ENCODE measurements around the gene FBXW5. TPM values are rescaled to one million over a fixed set of nuclear protein-coding genes. Genes with fewer than 3 reads are reported as not detected.

Gene FBXW5
- 100 to 1,000 TPM in 1 of 2 donors, 10 to 100 TPM in 1; 56.6 to 118 TPM for total RNA-seq
- polyA plus RNA-seq = 100 to 1,000 TPM in 1 of 2 donors, 10 to 100 TPM in 1; 89.1 to 109 TPM
- long read RNA-seq, donor 1, transcript FBXW5-201 (9 exons, 2,274 nt) = major isoform, 6 of 35 reads
- long read RNA-seq, donor 1, partial matches to known transcripts = 29 of 35 reads
- long read RNA-seq, donor 1, other reads (novel, unspliced or antisense) = 0 of 35 reads
- long read RNA-seq, donor 2, partial matches to known transcripts = 0 of 2 reads
- long read RNA-seq, donor 2, other reads (novel, unspliced or antisense) = 0 of 2 reads
- long read RNA-seq, donor 3, partial matches to known transcripts = 0 of 5 reads
- long read RNA-seq, donor 3, other reads (novel, unspliced or antisense) = 0 of 5 reads
- long read RNA-seq, donor 4, partial matches to known transcripts = 0 of 4 reads
- long read RNA-seq, donor 4, other reads (novel, unspliced or antisense) = 0 of 4 reads
- long read RNA-seq, donor 5, transcript FBXW5-201 (9 exons, 2,274 nt) = major isoform, 9 of 24 reads
- long read RNA-seq, donor 5, partial matches to known transcripts = 12 of 24 reads
- long read RNA-seq, donor 5, other reads (novel, unspliced or antisense) = 0 of 24 reads

GRCh38 chr9:136944519-136945332, at the start of gene FBXW5, which contains the start of gene C8G:
FBXW5 (minus strand) TSS chr9:136944738; CDS start chr9:136944083, 655 bp downstream.
C8G (plus strand) TSS chr9:136945243; CDS start chr9:136945321, 78 bp downstream.
- Histone ChIP-seq H3K9ac (ENCODE audit: insufficient read depth in 1 of 2, low read length in 2 of 2) (peak within 1 kb of the TSS; percentile 9 to 55), H3K4me3 (peak within 1 kb of the TSS; percentile 86), H3K27me3 (ENCODE audit: control insufficient read depth in 3 of 3, insufficient read depth in 3 of 3, low read length in 2 of 3) (no peaks in the 10 kb centered on the region), H3K36me3 (ENCODE audit: control insufficient read depth in 4 of 4, insufficient read depth in 4 of 4, low read length in 4 of 4) (peaks cover 2 to 37% (median 17%) of the 10 kb centered on the region in 4 donors), H3K4me1 (ENCODE audit: control insufficient read depth in 5 of 5, insufficient read depth in 5 of 5, low read length in 5 of 5) (peaks cover 0 to 22% (median 10%) of the 10 kb centered on the region in 5 donors), H3K9me3 (ENCODE audit: control insufficient read depth in 4 of 4, insufficient read depth in 3 of 4, low read length in 3 of 4) (peaks cover 0 to 2% (median 0%) of the 10 kb centered on the region in 4 donors), H3K27ac (ENCODE audit: low read depth in 1 of 2, low read length in 1 of 2) (peak within 1 kb of the TSS; percentile 84 to 97)
- peak; percentile 96 to 97 (median 97) for DNase-seq
- 4 to 8% methylated on average over 32 to 74 of the region's 74 CpGs for WGBS, 2 donors
- peak; percentile 89 for TF ChIP-seq CTCF (IDR thresholded peaks at IDR 0.05; ENCODE audit: control extremely low read depth, extremely low read depth)
- peak; percentile 92 for ATAC-seq (ENCODE audit: insufficient read depth, low FRiP score)

GRCh38 chr9:136992819-136993369, 48.4 kb upstream of the FBXW5 start:
- ATAC-seq (ENCODE audit: insufficient read depth, low FRiP score) (no peak), DNase-seq (no peak)
- Histone ChIP-seq H3K9ac (ENCODE audit: insufficient read depth in 1 of 2, low read length in 2 of 2) (no peak overlapping the region), H3K9me3 (ENCODE audit: control insufficient read depth in 4 of 4, insufficient read depth in 3 of 4, low read length in 3 of 4) (no peaks in the 10 kb centered on the region), H3K27ac (ENCODE audit: low read depth in 1 of 2, low read length in 1 of 2) (peak overlapping the region; percentile 34 to 81), H3K27me3 (ENCODE audit: control insufficient read depth in 3 of 3, insufficient read depth in 3 of 3, low read length in 2 of 3) (no peaks in the 10 kb centered on the region), H3K4me1 (ENCODE audit: control insufficient read depth in 5 of 5, insufficient read depth in 5 of 5, low read length in 5 of 5) (peaks cover 0 to 37% (median 15%) of the 10 kb centered on the region in 5 donors), H3K36me3 (ENCODE audit: control insufficient read depth in 4 of 4, insufficient read depth in 4 of 4, low read length in 4 of 4) (peaks cover 0 to 13% (median 0%) of the 10 kb centered on the region in 4 donors), H3K4me3 (peak overlapping the region; percentile 66)
- TF ChIP-seq CTCF (IDR thresholded peaks at IDR 0.05; ENCODE audit: control extremely low read depth, extremely low read depth) = no peak
- WGBS, 2 donors = 41 to 45% methylated on average over 17 to 18 of the region's 18 CpGs

GRCh38 chr9:136991993-136992818, 47.7 kb upstream of the FBXW5 start, which contains the start of gene PAXX:
PAXX (plus strand) TSS chr9:136992422; CDS start chr9:136992444, 22 bp downstream.
- TF ChIP-seq CTCF (IDR thresholded peaks at IDR 0.05; ENCODE audit: control extremely low read depth, extremely low read depth) = no peak
- 1 to 2% methylated on average over 59 to 92 of the region's 92 CpGs for WGBS, 2 donors
- H3K4me1 ChIP-seq (ENCODE audit: control insufficient read depth in 5 of 5, insufficient read depth in 5 of 5, low read length in 5 of 5) = peaks cover 0 to 34% (median 13%) of the 10 kb centered on the region in 5 donors
- H3K4me3 ChIP-seq = peak within 1 kb of the TSS; percentile 66
- DNase-seq (peak; percentile 89 to 92 (median 91)), ATAC-seq (ENCODE audit: insufficient read depth, low FRiP score) (peak; percentile 90)
- H3K36me3 ChIP-seq (ENCODE audit: control insufficient read depth in 4 of 4, insufficient read depth in 4 of 4, low read length in 4 of 4) = peaks cover 0 to 13% (median 0%) of the 10 kb centered on the region in 4 donors
- H3K9me3 ChIP-seq (ENCODE audit: control insufficient read depth in 4 of 4, insufficient read depth in 3 of 4, low read length in 3 of 4) = no peaks in the 10 kb centered on the region
- no peak within 1 kb of the TSS for H3K9ac ChIP-seq (ENCODE audit: insufficient read depth in 1 of 2, low read length in 2 of 2)
- peak within 1 kb of the TSS; percentile 34 to 85 for H3K27ac ChIP-seq (ENCODE audit: low read depth in 1 of 2, low read length in 1 of 2)
- H3K27me3 ChIP-seq (ENCODE audit: control insufficient read depth in 3 of 3, insufficient read depth in 3 of 3, low read length in 2 of 3) = no peaks in the 10 kb centered on the region

Data from lung (tissue), 16 donors.